MM.1S (cell line): ENCODE results near the gene ABCC11.

ENCODE experiments used
- DNase-seq: peaks from one replicate; pipeline ENCODE4 v3.0.0-alpha.2; 2015
- H2AFZ ChIP-seq: fragments of 300-600 bp; sonication (generic); 2 replicates; pipeline ENCODE4 v1.6.0; 2016; ENCODE audit warnings: antibody characterized with exemption, low read length
- H3F3A ChIP-seq: fragments of 300-600 bp; sonication (generic); 2 replicates; pipeline ENCODE4 v1.6.1; 2016; ENCODE audit warnings: mild to moderate bottlenecking, antibody characterized with exemption, low read length, moderate library complexity, mixed read lengths; ENCODE audit not compliant: insufficient read depth
- H3K27ac ChIP-seq: fragments of 300-600 bp; sonication (generic); 2 replicates; pipeline ENCODE4 v1.5.1; 2016; ENCODE audit warnings: mild to moderate bottlenecking, low read length
- H3K27me3 ChIP-seq: fragments of 300-600 bp; sonication (generic); replicated peaks from 2 replicates; pipeline ENCODE4 v1.6.0; 2016; ENCODE audit warnings: low read length; ENCODE audit not compliant: insufficient read depth
- H3K36me3 ChIP-seq: fragments of 300-600 bp; sonication (generic); replicated peaks from 2 replicates; pipeline ENCODE4 v1.6.1; 2016; ENCODE audit warnings: mild to moderate bottlenecking, low read length, mixed read lengths; ENCODE audit not compliant: insufficient read depth
- H3K4me1 ChIP-seq: fragments of 300-600 bp; sonication (generic); 2 replicates; pipeline ENCODE4 v1.6.1; 2016; ENCODE audit warnings: low read length, mixed read lengths
- H3K4me2 ChIP-seq: fragments of 300-600 bp; sonication (generic); 2 replicates; pipeline ENCODE4 v1.6.0; 2016; ENCODE audit warnings: low read depth, low read length
- H3K4me3 ChIP-seq: fragments of 300-600 bp; sonication (generic); 2 replicates; pipeline ENCODE4 v1.5.1; 2016; ENCODE audit warnings: low read length, mixed read lengths
- H3K79me2 ChIP-seq: fragments of 300-600 bp; sonication (generic); 2 replicates; pipeline ENCODE4 v1.6.1; 2016; ENCODE audit warnings: mixed run types, low read length, mixed read lengths
- H3K9ac ChIP-seq: fragments of 300-600 bp; sonication (generic); 2 replicates; pipeline ENCODE4 v1.6.1; 2016; ENCODE audit warnings: low read length, mixed read lengths
- H3K9me2 ChIP-seq: fragments of 300-600 bp; sonication (generic); replicated peaks from 2 replicates; pipeline ENCODE4 v1.6.1; 2016; ENCODE audit warnings: mild to moderate bottlenecking, low read length, mixed read lengths; ENCODE audit not compliant: insufficient read depth
- H3K9me3 ChIP-seq: fragments of 300-600 bp; sonication (generic); replicated peaks from 2 replicates; pipeline ENCODE4 v1.6.1; 2016; ENCODE audit warnings: mild to moderate bottlenecking, low read length, mixed read lengths; ENCODE audit not compliant: insufficient read depth
- H4K20me1 ChIP-seq: fragments of 300-600 bp; sonication (generic); 2 replicates; pipeline ENCODE4 v1.6.1; 2016; ENCODE audit warnings: mild to moderate bottlenecking, low read length, moderate library complexity, mixed read lengths; ENCODE audit not compliant: insufficient read depth
- EZH2 ChIP-seq: fragments of 300-600 bp; sonication (generic); optimal IDR thresholded peaks from 2 replicates; pipeline ENCODE3; 2017; ENCODE audit warnings: low read depth, mild to moderate bottlenecking, antibody characterized with exemption, low read length, mixed read lengths
- EZH2phosphoT487 ChIP-seq: fragments of 300-600 bp; sonication (generic); IDR thresholded peaks from 2 replicates; pipeline ENCODE4 v1.6.1; 2018; ENCODE audit warnings: antibody characterized with exemption, low read length
- TF ChIP-seq, protein P1 (sequence below): fragments of 300-600 bp; sonication (generic); IDR thresholded peaks from 2 replicates; pipeline ENCODE4 v1.5.1; 2016; ENCODE audit warnings: antibody characterized with exemption, low read length, mixed read lengths

Gene ABCC11

GRCh38 chr16:48271728-48272127 lies 24.4 kb upstream of the ABCC11 start:
- H2AFZ ChIP-seq = no peak overlapping the region
- H3K79me2 ChIP-seq = no peaks in the 10 kb centered on the region; the same call in 1 of the 2 replicates
- H3K4me1 ChIP-seq = no peaks in the 10 kb centered on the region
- no peaks in the 10 kb centered on the region for H3F3A ChIP-seq
- H3K4me2 ChIP-seq = no peak overlapping the region
- no peak for TF ChIP-seq EZH2phosphoT487
- TF ChIP-seq, protein P1, sequence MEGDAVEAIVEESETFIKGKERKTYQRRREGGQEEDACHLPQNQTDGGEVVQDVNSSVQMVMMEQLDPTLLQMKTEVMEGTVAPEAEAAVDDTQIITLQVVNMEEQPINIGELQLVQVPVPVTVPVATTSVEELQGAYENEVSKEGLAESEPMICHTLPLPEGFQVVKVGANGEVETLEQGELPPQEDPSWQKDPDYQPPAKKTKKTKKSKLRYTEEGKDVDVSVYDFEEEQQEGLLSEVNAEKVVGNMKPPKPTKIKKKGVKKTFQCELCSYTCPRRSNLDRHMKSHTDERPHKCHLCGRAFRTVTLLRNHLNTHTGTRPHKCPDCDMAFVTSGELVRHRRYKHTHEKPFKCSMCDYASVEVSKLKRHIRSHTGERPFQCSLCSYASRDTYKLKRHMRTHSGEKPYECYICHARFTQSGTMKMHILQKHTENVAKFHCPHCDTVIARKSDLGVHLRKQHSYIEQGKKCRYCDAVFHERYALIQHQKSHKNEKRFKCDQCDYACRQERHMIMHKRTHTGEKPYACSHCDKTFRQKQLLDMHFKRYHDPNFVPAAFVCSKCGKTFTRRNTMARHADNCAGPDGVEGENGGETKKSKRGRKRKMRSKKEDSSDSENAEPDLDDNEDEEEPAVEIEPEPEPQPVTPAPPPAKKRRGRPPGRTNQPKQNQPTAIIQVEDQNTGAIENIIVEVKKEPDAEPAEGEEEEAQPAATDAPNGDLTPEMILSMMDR = no peak
- TF ChIP-seq EZH2 = no peak
- DNase-seq = no peak
- H3K9me2 ChIP-seq = no peaks in the 10 kb centered on the region
- H3K9me3 ChIP-seq = no peaks in the 10 kb centered on the region
- H3K27me3 ChIP-seq = no peaks in the 10 kb centered on the region
- no peak overlapping the region for H3K27ac ChIP-seq
- no peak overlapping the region for H3K9ac ChIP-seq
- no peaks in the 10 kb centered on the region; the same call in 1 of the 2 replicates for H3K36me3 ChIP-seq
- H4K20me1 ChIP-seq = no peaks in the 10 kb centered on the region
- no peak overlapping the region for H3K4me3 ChIP-seq

- H3K36me3 ChIP-seq = peaks cover 8% of the 10 kb centered on the region; the same call in 1 of the 2 replicates
- TF ChIP-seq, protein P1 = no peak
- TF ChIP-seq EZH2 = no peak
- TF ChIP-seq EZH2phosphoT487 = no peak
- H3K4me2 ChIP-seq = no peak overlapping the region
- no peaks in the 10 kb centered on the region for H3K9me2 ChIP-seq
- no peak overlapping the region for H3K9ac ChIP-seq
- H3F3A ChIP-seq = no peaks in the 10 kb centered on the region
- H3K27ac ChIP-seq = no peak overlapping the region
- DNase-seq = no peak
- no peaks in the 10 kb centered on the region; the same call in 1 of the 2 replicates for H3K79me2 ChIP-seq
- H4K20me1 ChIP-seq = no peaks in the 10 kb centered on the region; the same call in 1 of the 2 replicates
- H3K9me3 ChIP-seq = no peaks in the 10 kb centered on the region
- H2AFZ ChIP-seq = no peak overlapping the region
- no peaks in the 10 kb centered on the region for H3K27me3 ChIP-seq
- no peaks in the 10 kb centered on the region for H3K4me1 ChIP-seq
- no peak overlapping the region for H3K4me3 ChIP-seq
Measured at GRCh38 chr16:48269011-48269410, 21.7 kb upstream of the ABCC11 start.

DNA sequence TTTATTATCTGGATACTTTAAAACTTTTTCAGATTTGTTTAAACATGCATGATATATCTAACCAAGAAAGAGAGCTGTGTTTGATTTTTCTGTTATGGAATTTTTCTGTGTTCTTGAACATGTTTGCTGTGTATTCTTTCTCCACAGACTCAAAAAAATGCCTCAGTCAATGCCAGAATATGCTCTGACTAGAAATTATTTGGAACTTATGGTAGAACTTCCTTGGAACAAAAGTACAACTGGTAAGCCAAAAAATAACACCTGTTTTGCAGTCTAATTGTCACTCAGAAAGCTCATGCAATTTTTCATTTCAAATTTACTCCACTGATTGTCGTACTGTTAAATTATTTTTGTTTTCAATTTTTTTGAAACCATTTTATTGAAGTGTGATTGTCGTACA lies 15.3 kb upstream of the ABCC11 start:
- H3K9me3 ChIP-seq = no peaks in the 10 kb centered on the region
- no peak for DNase-seq
- H3K9me2 ChIP-seq = no peaks in the 10 kb centered on the region
- peaks cover under 1% of the 10 kb centered on the region; the same call in 1 of the 2 replicates for H3K79me2 ChIP-seq
- H3F3A ChIP-seq = no peaks in the 10 kb centered on the region
- peaks cover 18% of the 10 kb centered on the region; the same call in 1 of the 2 replicates for H3K36me3 ChIP-seq
- H4K20me1 ChIP-seq = no peaks in the 10 kb centered on the region; the same call in 1 of the 2 replicates
- H3K4me1 ChIP-seq = no peaks in the 10 kb centered on the region
- H2AFZ ChIP-seq = no peak overlapping the region
- no peaks in the 10 kb centered on the region for H3K27me3 ChIP-seq
- no peak overlapping the region for H3K4me2 ChIP-seq
- no peak overlapping the region for H3K9ac ChIP-seq
- H3K27ac ChIP-seq = no peak overlapping the region
- TF ChIP-seq, protein P1 = no peak
- no peak for TF ChIP-seq EZH2phosphoT487
- TF ChIP-seq EZH2 = no peak
- H3K4me3 ChIP-seq = no peak overlapping the region
